ENCODE measurements around the gene TRPC1.

TRPC1 gene

DNA sequence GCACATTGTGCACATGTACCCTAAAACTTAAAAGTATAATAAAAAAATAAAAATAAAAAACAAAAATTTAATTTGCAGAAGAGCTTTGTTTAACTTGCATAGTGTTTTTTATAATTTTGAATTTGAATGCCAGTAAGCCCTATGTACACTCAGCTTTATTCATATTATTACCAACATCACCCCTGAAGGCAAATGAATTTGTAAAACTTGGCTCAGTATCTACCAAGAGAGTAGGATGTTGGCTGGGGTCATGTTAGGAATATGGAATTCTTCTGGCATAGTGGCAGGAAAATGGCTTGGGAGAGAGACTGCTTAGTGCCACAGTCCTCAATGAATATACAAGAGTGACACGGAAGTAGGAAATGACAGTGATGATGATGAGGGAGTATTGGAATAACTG lies 30.7 kb downstream of the TRPC1 start:
- Histone ChIP-seq H3K36me3 (ENCODE audit: insufficient read depth, low read length) (no peaks in the 10 kb centered on the region), H3K4me1 (ENCODE audit: insufficient read depth, low read length, poor library complexity, severe bottlenecking) (no peaks in the 10 kb centered on the region), H3F3A (ENCODE audit: low read depth) (no peaks in the 10 kb centered on the region), H3K4me2 (ENCODE audit: low read depth, low read length, poor library complexity, severe bottlenecking) (no peak overlapping the region), H3K9ac (ENCODE audit: low read depth, low read length, poor library complexity, severe bottlenecking) (no peak overlapping the region), H4K20me1 (ENCODE audit: insufficient read depth, low read length, poor library complexity, severe bottlenecking) (no peaks in the 10 kb centered on the region), H3K4me3 (ENCODE audit: low read length, poor library complexity, severe bottlenecking) (no peak overlapping the region), H3K9me3 (ENCODE audit: insufficient read depth, low read depth, low read length) (no peaks in the 10 kb centered on the region), H3K9me2 (replicated peaks; ENCODE audit: low read depth, low read length) (no peaks in the 10 kb centered on the region), H3K27me3 (ENCODE audit: insufficient read depth, low read length, poor library complexity, severe bottlenecking) (no peaks in the 10 kb centered on the region), H3K79me2 (ENCODE audit: insufficient read depth, low read length) (no peaks in the 10 kb centered on the region), H2AFZ (ENCODE audit: low read length) (no peak overlapping the region)
- no peak for TF ChIP-seq EZH2phosphoT487 (IDR thresholded peaks at IDR 0.05; ENCODE audit: borderline replicate concordance)
- TF ChIP-seq, protein P1, sequence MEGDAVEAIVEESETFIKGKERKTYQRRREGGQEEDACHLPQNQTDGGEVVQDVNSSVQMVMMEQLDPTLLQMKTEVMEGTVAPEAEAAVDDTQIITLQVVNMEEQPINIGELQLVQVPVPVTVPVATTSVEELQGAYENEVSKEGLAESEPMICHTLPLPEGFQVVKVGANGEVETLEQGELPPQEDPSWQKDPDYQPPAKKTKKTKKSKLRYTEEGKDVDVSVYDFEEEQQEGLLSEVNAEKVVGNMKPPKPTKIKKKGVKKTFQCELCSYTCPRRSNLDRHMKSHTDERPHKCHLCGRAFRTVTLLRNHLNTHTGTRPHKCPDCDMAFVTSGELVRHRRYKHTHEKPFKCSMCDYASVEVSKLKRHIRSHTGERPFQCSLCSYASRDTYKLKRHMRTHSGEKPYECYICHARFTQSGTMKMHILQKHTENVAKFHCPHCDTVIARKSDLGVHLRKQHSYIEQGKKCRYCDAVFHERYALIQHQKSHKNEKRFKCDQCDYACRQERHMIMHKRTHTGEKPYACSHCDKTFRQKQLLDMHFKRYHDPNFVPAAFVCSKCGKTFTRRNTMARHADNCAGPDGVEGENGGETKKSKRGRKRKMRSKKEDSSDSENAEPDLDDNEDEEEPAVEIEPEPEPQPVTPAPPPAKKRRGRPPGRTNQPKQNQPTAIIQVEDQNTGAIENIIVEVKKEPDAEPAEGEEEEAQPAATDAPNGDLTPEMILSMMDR (conservative IDR thresholded peaks at IDR 0.05; ENCODE audit: low read length) = no peak

DNA sequence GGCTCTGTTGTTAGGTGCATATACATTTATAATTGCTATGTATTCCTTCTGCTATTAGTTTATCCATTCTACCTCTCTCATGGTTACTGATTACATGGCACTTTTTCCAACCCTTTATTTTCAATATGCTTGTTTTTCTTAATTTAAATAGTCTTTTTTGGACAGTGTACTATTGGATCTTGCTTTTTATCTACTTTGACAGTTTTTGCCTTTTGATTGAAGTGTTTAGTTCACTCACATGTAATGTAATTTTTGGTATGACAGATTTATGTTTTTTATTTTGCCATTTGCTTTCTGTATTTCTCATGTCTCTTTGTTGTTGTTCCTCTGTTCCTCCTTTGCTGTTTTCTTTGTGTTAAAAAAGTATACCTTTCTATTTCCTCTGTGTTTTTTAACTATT lies 44.5 kb downstream of the TRPC1 start:
- Histone ChIP-seq H2AFZ (ENCODE audit: low read length) (no peak overlapping the region), H3K4me3 (ENCODE audit: low read length, poor library complexity, severe bottlenecking) (no peak overlapping the region), H3K36me3 (ENCODE audit: insufficient read depth, low read length) (no peaks in the 10 kb centered on the region), H3K79me2 (ENCODE audit: insufficient read depth, low read length) (no peaks in the 10 kb centered on the region), H3K9me2 (replicated peaks; ENCODE audit: low read depth, low read length) (no peaks in the 10 kb centered on the region), H4K20me1 (ENCODE audit: insufficient read depth, low read length, poor library complexity, severe bottlenecking) (no peaks in the 10 kb centered on the region), H3K9ac (ENCODE audit: low read depth, low read length, poor library complexity, severe bottlenecking) (no peak overlapping the region), H3K27me3 (ENCODE audit: insufficient read depth, low read length, poor library complexity, severe bottlenecking) (no peaks in the 10 kb centered on the region), H3K9me3 (ENCODE audit: insufficient read depth, low read depth, low read length) (no peaks in the 10 kb centered on the region), H3K4me1 (ENCODE audit: insufficient read depth, low read length, poor library complexity, severe bottlenecking) (no peaks in the 10 kb centered on the region), H3F3A (ENCODE audit: low read depth) (no peaks in the 10 kb centered on the region), H3K4me2 (ENCODE audit: low read depth, low read length, poor library complexity, severe bottlenecking) (no peak overlapping the region)
- TF ChIP-seq, protein P1 (conservative IDR thresholded peaks at IDR 0.05; ENCODE audit: low read length) = no peak
- TF ChIP-seq EZH2phosphoT487 (IDR thresholded peaks at IDR 0.05; ENCODE audit: borderline replicate concordance) = no peak

DNA sequence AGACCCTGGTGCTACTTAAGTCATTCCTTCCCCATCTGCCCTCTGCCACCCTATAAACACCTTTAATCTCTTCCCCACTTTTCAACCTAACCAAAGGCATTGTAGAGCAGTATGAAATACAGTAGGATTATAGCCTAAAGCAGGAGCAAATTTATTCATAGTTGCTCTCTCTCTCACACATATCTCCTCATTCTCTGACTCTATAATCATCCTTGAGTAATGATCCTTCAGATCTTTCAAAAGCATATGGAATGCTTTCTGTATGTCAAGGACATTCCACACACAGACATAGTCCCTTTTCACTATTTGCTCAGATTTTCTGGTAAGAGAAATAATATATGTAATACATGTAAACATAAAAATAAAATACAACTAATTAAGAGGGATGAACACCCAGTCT lies 54.1 kb downstream of the TRPC1 start:
- Histone ChIP-seq H3K27me3 (ENCODE audit: insufficient read depth, low read length, poor library complexity, severe bottlenecking) (no peaks in the 10 kb centered on the region), H3K79me2 (ENCODE audit: insufficient read depth, low read length) (no peaks in the 10 kb centered on the region), H3F3A (ENCODE audit: low read depth) (no peaks in the 10 kb centered on the region), H3K9ac (ENCODE audit: low read depth, low read length, poor library complexity, severe bottlenecking) (no peak overlapping the region), H3K4me2 (ENCODE audit: low read depth, low read length, poor library complexity, severe bottlenecking) (no peak overlapping the region), H3K9me3 (ENCODE audit: insufficient read depth, low read depth, low read length) (no peaks in the 10 kb centered on the region), H3K36me3 (ENCODE audit: insufficient read depth, low read length) (no peaks in the 10 kb centered on the region), H3K9me2 (replicated peaks; ENCODE audit: low read depth, low read length) (no peaks in the 10 kb centered on the region), H3K4me1 (ENCODE audit: insufficient read depth, low read length, poor library complexity, severe bottlenecking) (no peaks in the 10 kb centered on the region), H3K4me3 (ENCODE audit: low read length, poor library complexity, severe bottlenecking) (no peak overlapping the region), H2AFZ (ENCODE audit: low read length) (no peak overlapping the region), H4K20me1 (ENCODE audit: insufficient read depth, low read length, poor library complexity, severe bottlenecking) (no peaks in the 10 kb centered on the region)
- TF ChIP-seq, protein P1 (conservative IDR thresholded peaks at IDR 0.05; ENCODE audit: low read length) = no peak
- no peak for TF ChIP-seq EZH2phosphoT487 (IDR thresholded peaks at IDR 0.05; ENCODE audit: borderline replicate concordance)

Measured in Loucy (cell line).